Endothelial cell of umbilical vein (primary cell): Measurements from ENCODE around the gene PLXNA1. TPM values are rescaled to one million over a fixed set of nuclear protein-coding genes. Genes with fewer than 3 reads are reported as not detected.

Experiments
- BruUV-seq: library from RNA; stranded (reverse); fragments of 400-500 nt; replicated peaks from 2 replicates; lab custom pipeline; 2021; lab: Mats Ljungman, UMichigan
- CTCF ChIA-PET: fragments of 300-600, 350-600 bp; sonication (Branson Sonifier 250); formaldehyde crosslinking; loops from one replicate; lab custom pipeline; 2021; ENCODE audit warnings: antibody characterized with exemption, inconsistent platforms; lab: Charles Lee
- POLR2A ChIA-PET: fragments of 300-600, 350-600 bp; sonication (Branson Sonifier 250); formaldehyde crosslinking; loops from one replicate; lab custom pipeline; 2021; ENCODE audit warnings: antibody characterized with exemption, inconsistent platforms; lab: Charles Lee
- DNase-seq: peaks from one replicate; pipeline ENCODE4 v3.0.0-alpha.2; 2011; ENCODE audit warnings: low read depth, low spot score
- FAIRE-seq: peaks from 2 replicates; lab custom pipeline; 2011; peaks lifted over from hg19 to GRCh38; lab: Jason Lieb, UNC
- H2AFZ ChIP-seq: 2 replicates; pipeline ENCODE4 v1.6.0; 2012; ENCODE audit warnings: low read depth, low read length, control low read depth, inconsistent platforms
- H3K27ac ChIP-seq: 2 replicates; pipeline ENCODE4 v1.5.1; 2011; ENCODE audit warnings: low read depth, mild to moderate bottlenecking, control low read depth, low read length, moderate library complexity; ENCODE audit not compliant: insufficient read depth
- H3K27me3 ChIP-seq, 2 experiments: 2 replicates each; pipeline versions ENCODE4 v1.6.0 to v1.6.1; 2011; ENCODE audit warnings: low read length in 2 of 2, mixed read lengths in 1 of 2; ENCODE audit not compliant: control insufficient read depth in 2 of 2, insufficient read depth in 2 of 2
- H3K36me3 ChIP-seq, 2 experiments: 2 replicates in 1 of 2; 3 replicates in 1 of 2; pipeline ENCODE4 v1.5.1; 2011; ENCODE audit warnings: low read length in 2 of 2, mild to moderate bottlenecking in 1 of 2, moderate library complexity in 1 of 2; ENCODE audit not compliant: control insufficient read depth in 2 of 2, insufficient read depth in 2 of 2; ENCODE audit errors: extremely low read depth in 1 of 2
- H3K4me1 ChIP-seq: 3 replicates; pipeline ENCODE4 v1.5.1; 2011; ENCODE audit warnings: mild to moderate bottlenecking, low read length; ENCODE audit not compliant: control insufficient read depth, insufficient read depth; ENCODE audit errors: extremely low read depth
- H3K4me2 ChIP-seq: 2 replicates; pipeline ENCODE4 v1.6.1; 2011; ENCODE audit warnings: low read length, control low read depth, mixed read lengths; ENCODE audit not compliant: insufficient read depth
- H3K4me3 ChIP-seq, 3 experiments: fragments of 200-600 bp in 1 of 3; sonication (generic), shearing (Covaris generic) in 1 of 3; replicated peaks in 1 of 3; 2 replicates each; pipeline ENCODE4 v1.5.1; 2011 to 2016; ENCODE audit warnings: control low read depth in 3 of 3, low read length in 3 of 3, mild to moderate bottlenecking in 2 of 3, inconsistent platforms in 1 of 3, low read depth in 1 of 3, moderate library complexity in 1 of 3; ENCODE audit not compliant: insufficient read depth in 1 of 3
- H3K79me2 ChIP-seq: 2 replicates; pipeline ENCODE4 v1.6.0; 2012; ENCODE audit warnings: low read length, inconsistent platforms; ENCODE audit not compliant: control insufficient read depth, insufficient read depth
- H3K9ac ChIP-seq: replicated peaks from 2 replicates; pipeline ENCODE3; 2011; ENCODE audit warnings: low read length, control low read depth; ENCODE audit not compliant: insufficient read depth; ENCODE audit errors: extremely low read depth
- H3K9me1 ChIP-seq: replicated peaks from 3 replicates; pipeline ENCODE4 v1.6.0; 2011; ENCODE audit warnings: mild to moderate bottlenecking, low read length; ENCODE audit not compliant: control insufficient read depth, insufficient read depth; ENCODE audit errors: extremely low read depth
- H3K9me3 ChIP-seq: replicated peaks from 2 replicates; pipeline ENCODE4 v1.5.1; 2012; ENCODE audit warnings: low read length, inconsistent platforms; ENCODE audit not compliant: control insufficient read depth, insufficient read depth
- H4K20me1 ChIP-seq: replicated peaks from 2 replicates; pipeline ENCODE3; 2011; ENCODE audit warnings: mild to moderate bottlenecking, low read length; ENCODE audit not compliant: control insufficient read depth, insufficient read depth; ENCODE audit errors: extremely low read depth
- EZH2 ChIP-seq: IDR thresholded peaks from 2 replicates; pipeline ENCODE4 v1.6.1; 2012; ENCODE audit warnings: borderline replicate concordance, low read depth, mild to moderate bottlenecking, moderate library complexity, low read length, inconsistent platforms; ENCODE audit not compliant: severe bottlenecking
- FOS ChIP-seq: IDR thresholded peaks from 2 replicates; pipeline ENCODE4 v1.6.1; 2011; ENCODE audit warnings: mild to moderate bottlenecking, low read length, moderate library complexity, borderline replicate concordance; ENCODE audit not compliant: insufficient read depth
- GATA2 ChIP-seq: IDR thresholded peaks from 2 replicates; pipeline ENCODE4 v1.7.0; 2011; ENCODE audit warnings: low read depth, mild to moderate bottlenecking, moderate library complexity, mixed read lengths, low read length; ENCODE audit not compliant: insufficient read length, insufficient read depth
- JUN ChIP-seq: IDR thresholded peaks from 2 replicates; pipeline ENCODE4 v1.6.1; 2011; ENCODE audit warnings: borderline replicate concordance, low read depth; ENCODE audit not compliant: insufficient read length, insufficient read depth
- MYC ChIP-seq: IDR thresholded peaks from one replicate; pipeline ENCODE4 v1.6.1; 2011; ENCODE audit warnings: mild to moderate bottlenecking, low read depth, low read length
- POLR2A ChIP-seq: IDR thresholded peaks from 2 replicates; pipeline ENCODE4 v1.6.1; 2012; ENCODE audit warnings: low read depth, mild to moderate bottlenecking, control low read depth, low read length
- POLR2AphosphoS5 ChIP-seq: IDR thresholded peaks from 2 replicates; pipeline ENCODE4 v1.6.1; 2012; ENCODE audit warnings: low read depth, mild to moderate bottlenecking, control low read depth, low read length, moderate library complexity; ENCODE audit not compliant: insufficient read depth
- dilution Hi-C: fragments of 300-500 bp; cut with MboI; formaldehyde crosslinking; loops from one replicate; pipeline ENCODE4 v1.15.0; 2019; ENCODE audit warnings: low sequenced_read_pairs; ENCODE audit not compliant: extremely low pct_ligation_motif_present
- intact Hi-C: fragments of 100-400 bp; cut with micrococcal nuclease; formaldehyde crosslinking; loops from one replicate; pipeline ENCODE4 v1.10.0; 2022
- polyA plus RNA-seq, 4 experiments: library from polyadenylated mRNA; depleted of rRNA in 3 of 4; stranded (reverse) in 3 of 4; unstranded in 1 of 4; fragments of >200 nt; gene quantifications; 2 replicates each; pipeline versions ENCODE4 v1.2.1 to v1.2.3, GENCODE V29; 2011 to 2012; ENCODE audit warnings: missing spikeins in 1 of 4
- total RNA-seq: library from RNA; stranded (reverse); gene quantifications from 2 replicates; pipeline ENCODE4 v1.2.3, GENCODE V29; 2021
- TF ChIP-seq, protein P1 (sequence below), 2 donors: IDR thresholded peaks; 1 replicate in 1 of 2; 2 replicates in 1 of 2; pipeline ENCODE4 v1.5.1; 2011; ENCODE audit warnings: low read length in 2 of 2, mild to moderate bottlenecking in 2 of 2, moderate library complexity in 2 of 2, control low read depth in 1 of 2, inconsistent platforms in 1 of 2, low read depth in 1 of 2; ENCODE audit not compliant: insufficient read depth in 1 of 2; ENCODE audit errors: extremely low read depth in 1 of 2
- TF ChIP-seq, protein P2 (sequence below): IDR thresholded peaks from 2 replicates; pipeline ENCODE4 v1.6.1; 2011; ENCODE audit not compliant: insufficient read depth, insufficient read length

PLXNA1 gene
- total and polyA plus RNA-seq, 2 donors (not counting 3 experiments of a cell fraction or from before 2014, with no cell fraction given), result 14.1 to 18.4 TPM

DNA sequence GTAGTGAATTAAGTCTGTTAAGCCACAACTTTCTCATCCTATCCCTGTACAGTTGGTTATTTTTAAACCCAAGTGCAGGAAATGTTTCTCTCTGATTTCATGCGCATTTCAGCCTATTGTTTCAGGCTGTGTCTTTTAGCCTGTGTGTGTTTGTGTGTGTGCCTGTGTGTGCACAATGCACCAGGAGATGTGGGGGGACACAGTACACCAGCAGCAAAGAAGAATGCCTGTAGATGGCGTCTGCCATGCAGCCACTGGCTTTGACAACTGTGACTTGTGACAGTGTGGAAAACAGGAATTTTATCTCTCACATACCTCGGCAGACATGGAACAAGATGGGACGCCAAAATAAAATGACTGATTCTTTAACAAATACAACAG, 43.6 kb upstream of the PLXNA1 start:
- dilution Hi-C loops, result no loop called here
- Histone ChIP-seq H3K9ac (no peak overlapping the region), H3K27ac (no peak overlapping the region), H2AFZ (no peak overlapping the region), H3K4me2 (no peak overlapping the region), H3K4me1 (peaks cover 2% of the 10 kb centered on the region), H4K20me1 (no peaks in the 10 kb centered on the region), H3K79me2 (no peaks in the 10 kb centered on the region), H3K9me1 (no peaks in the 10 kb centered on the region), H3K36me3 (no peaks in the 10 kb centered on the region), H3K9me3 (no peaks in the 10 kb centered on the region), H3K4me3 (no peak overlapping the region), H3K27me3 (peaks cover 2 to 7% of the 10 kb centered on the region in 2 experiments)
- ChIA-PET CTCF (interaction anchor here (0.6 to 2.8 kb wide), 3 partner anchors 8 to 17 kb away, joined by 3 to 12 read pairs (median 4); no protein-coding TSS in a partner anchor), POLR2A (no interaction called here)
- intact Hi-C loops, result no loop called here
- DNase-seq, result peak; percentile 39
- no peak for TF ChIP-seq EZH2
- TF ChIP-seq, protein P1, sequence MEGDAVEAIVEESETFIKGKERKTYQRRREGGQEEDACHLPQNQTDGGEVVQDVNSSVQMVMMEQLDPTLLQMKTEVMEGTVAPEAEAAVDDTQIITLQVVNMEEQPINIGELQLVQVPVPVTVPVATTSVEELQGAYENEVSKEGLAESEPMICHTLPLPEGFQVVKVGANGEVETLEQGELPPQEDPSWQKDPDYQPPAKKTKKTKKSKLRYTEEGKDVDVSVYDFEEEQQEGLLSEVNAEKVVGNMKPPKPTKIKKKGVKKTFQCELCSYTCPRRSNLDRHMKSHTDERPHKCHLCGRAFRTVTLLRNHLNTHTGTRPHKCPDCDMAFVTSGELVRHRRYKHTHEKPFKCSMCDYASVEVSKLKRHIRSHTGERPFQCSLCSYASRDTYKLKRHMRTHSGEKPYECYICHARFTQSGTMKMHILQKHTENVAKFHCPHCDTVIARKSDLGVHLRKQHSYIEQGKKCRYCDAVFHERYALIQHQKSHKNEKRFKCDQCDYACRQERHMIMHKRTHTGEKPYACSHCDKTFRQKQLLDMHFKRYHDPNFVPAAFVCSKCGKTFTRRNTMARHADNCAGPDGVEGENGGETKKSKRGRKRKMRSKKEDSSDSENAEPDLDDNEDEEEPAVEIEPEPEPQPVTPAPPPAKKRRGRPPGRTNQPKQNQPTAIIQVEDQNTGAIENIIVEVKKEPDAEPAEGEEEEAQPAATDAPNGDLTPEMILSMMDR (IDR thresholded peaks at IDR 0.05; ENCODE audit: extremely low read depth in 1 of 2, insufficient read depth in 1 of 2, low read depth in 1 of 2, low read length in 2 of 2), result peak in 1 of 2 donors; percentile 21
- BruUV-seq, result no TSS peak
- peak; percentile 59 for FAIRE-seq

- POLR2A ChIA-PET, result no interaction called here
- no peaks in the 10 kb centered on the region for H3K79me2 ChIP-seq
- no TSS peak for BruUV-seq
- no peaks in the 10 kb centered on the region for H4K20me1 ChIP-seq
- TF ChIP-seq POLR2A, result no peak
- no peak for TF ChIP-seq JUN
- no peak for TF ChIP-seq EZH2
- no peak for TF ChIP-seq MYC
- no peak for TF ChIP-seq FOS
- no peak for TF ChIP-seq POLR2AphosphoS5
- no peak for TF ChIP-seq GATA2
- TF ChIP-seq, protein P1 (IDR thresholded peaks at IDR 0.05; ENCODE audit: extremely low read depth in 1 of 2, insufficient read depth in 1 of 2, low read depth in 1 of 2, low read length in 2 of 2), result no peak
- TF ChIP-seq, protein P2, sequence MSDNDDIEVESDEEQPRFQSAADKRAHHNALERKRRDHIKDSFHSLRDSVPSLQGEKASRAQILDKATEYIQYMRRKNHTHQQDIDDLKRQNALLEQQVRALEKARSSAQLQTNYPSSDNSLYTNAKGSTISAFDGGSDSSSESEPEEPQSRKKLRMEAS, result no peak
- no peaks in the 10 kb centered on the region for H3K36me3 ChIP-seq
- dilution Hi-C loops, result no loop called here
- no peak overlapping the region for H2AFZ ChIP-seq
- intact Hi-C loops, result no loop called here
- peaks cover 2 to 7% of the 10 kb centered on the region in 2 experiments for H3K27me3 ChIP-seq
- no peaks in the 10 kb centered on the region for H3K9me3 ChIP-seq
- CTCF ChIA-PET, result no interaction called here
- H3K4me1 ChIP-seq, result peaks cover 2% of the 10 kb centered on the region
- no peak overlapping the region for H3K9ac ChIP-seq
- DNase-seq (no peak), FAIRE-seq (no peak)
- H3K4me2 ChIP-seq, result no peak overlapping the region
- no peaks in the 10 kb centered on the region for H3K9me1 ChIP-seq
- H3K4me3 ChIP-seq, result no peak overlapping the region
- H3K27ac ChIP-seq, result no peak overlapping the region
Observed at GRCh38 chr3:126939733-126940132, 43.2 kb upstream of the PLXNA1 start.
